Suprapubic skin (tissue), 3 donors: ENCODE measurements around the gene GARS1.

Source experiments
- EP300 ChIP-seq: sonication (generic); formaldehyde crosslinking; IDR thresholded peaks from one replicate; pipeline ENCODE4 v1.6.1; 2017; ENCODE audit warnings: antibody characterized with exemption
- POLR2A ChIP-seq, 2 donors: fragments of 450-650 bp; IDR thresholded peaks; one replicate each; pipeline ENCODE4 v1.6.1; 2017; ENCODE audit warnings: antibody characterized with exemption in 2 of 2, mild to moderate bottlenecking in 2 of 2, moderate library complexity in 2 of 2
- TF ChIP-seq, protein P1 (sequence below), 2 donors: fragments of 200-600 bp in 1 of 2; fragments of 450-650 bp in 1 of 2; sonication (generic) in 1 of 2; IDR thresholded peaks; one replicate each; pipeline ENCODE4 v1.5.1; 2016 to 2019; ENCODE audit warnings: antibody characterized with exemption in 2 of 2, mild to moderate bottlenecking in 1 of 2, moderate library complexity in 1 of 2

GRCh38 chr7:30642789-30643188, 48.1 kb downstream of the GARS1 start:
- TF ChIP-seq, protein P1, sequence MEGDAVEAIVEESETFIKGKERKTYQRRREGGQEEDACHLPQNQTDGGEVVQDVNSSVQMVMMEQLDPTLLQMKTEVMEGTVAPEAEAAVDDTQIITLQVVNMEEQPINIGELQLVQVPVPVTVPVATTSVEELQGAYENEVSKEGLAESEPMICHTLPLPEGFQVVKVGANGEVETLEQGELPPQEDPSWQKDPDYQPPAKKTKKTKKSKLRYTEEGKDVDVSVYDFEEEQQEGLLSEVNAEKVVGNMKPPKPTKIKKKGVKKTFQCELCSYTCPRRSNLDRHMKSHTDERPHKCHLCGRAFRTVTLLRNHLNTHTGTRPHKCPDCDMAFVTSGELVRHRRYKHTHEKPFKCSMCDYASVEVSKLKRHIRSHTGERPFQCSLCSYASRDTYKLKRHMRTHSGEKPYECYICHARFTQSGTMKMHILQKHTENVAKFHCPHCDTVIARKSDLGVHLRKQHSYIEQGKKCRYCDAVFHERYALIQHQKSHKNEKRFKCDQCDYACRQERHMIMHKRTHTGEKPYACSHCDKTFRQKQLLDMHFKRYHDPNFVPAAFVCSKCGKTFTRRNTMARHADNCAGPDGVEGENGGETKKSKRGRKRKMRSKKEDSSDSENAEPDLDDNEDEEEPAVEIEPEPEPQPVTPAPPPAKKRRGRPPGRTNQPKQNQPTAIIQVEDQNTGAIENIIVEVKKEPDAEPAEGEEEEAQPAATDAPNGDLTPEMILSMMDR (IDR thresholded peaks at IDR 0.05) = no peak
- no peak for TF ChIP-seq EP300
- TF ChIP-seq POLR2A (IDR thresholded peaks at IDR 0.05) = no peak
